ENCODE results near the gene REEP1. TPM values are rescaled to one million over a fixed set of nuclear protein-coding genes. Genes with fewer than 3 reads are reported as not detected.

Gene REEP1
- polyA plus RNA-seq, 1 donor (not counting 4 experiments of a cell fraction or from before 2014, with no cell fraction given), result 0.30 TPM

DNA sequence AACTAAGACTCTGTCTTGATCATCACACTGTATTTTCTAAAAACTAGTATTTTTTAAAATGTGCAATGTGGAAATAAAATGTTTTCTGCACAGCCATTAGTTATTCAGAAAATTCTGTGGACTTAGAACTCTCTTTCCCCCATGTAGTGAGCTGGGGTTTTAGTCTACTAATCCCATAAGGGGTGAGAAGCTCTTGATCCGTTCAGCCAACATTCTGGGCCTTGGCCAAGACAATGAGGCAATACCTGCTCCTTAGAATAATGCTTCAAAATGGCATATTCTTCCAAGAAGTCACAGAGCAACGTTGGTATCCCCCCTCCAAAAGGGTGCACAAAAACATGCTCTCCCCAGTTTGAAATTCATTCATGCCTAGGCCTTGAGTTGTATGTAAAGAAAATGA, 4.0 kb downstream of the REEP1 start:
- no peaks in the 10 kb centered on the region for H3K9me1 ChIP-seq (ENCODE audit: control insufficient read depth, extremely low read depth, insufficient read depth, low read length)
- no peaks in the 10 kb centered on the region for H4K20me1 ChIP-seq (ENCODE audit: control insufficient read depth, extremely low read depth, insufficient read depth, low read length)
- no peak overlapping the region for H3K27ac ChIP-seq (ENCODE audit: control insufficient read depth, insufficient read depth, low read length)
- no peak overlapping the region for H3K9ac ChIP-seq (ENCODE audit: control insufficient read depth, extremely low read depth, insufficient read depth, low read length)
- H3K36me3 ChIP-seq (ENCODE audit: control insufficient read depth in 2 of 2, extremely low read depth in 1 of 2, insufficient read depth in 2 of 2, low read length in 2 of 2), result no peaks in the 10 kb centered on the region
- no peaks in the 10 kb centered on the region for H3K9me3 ChIP-seq (ENCODE audit: control insufficient read depth, low read depth, low read length)
- no peaks in the 10 kb centered on the region for H3K79me2 ChIP-seq (ENCODE audit: control insufficient read depth, insufficient read depth, low read length)
- FAIRE-seq (no peak), DNase-seq (ENCODE audit: low read depth, low spot score) (no peak)
- no peak overlapping the region for H2AFZ ChIP-seq (ENCODE audit: control insufficient read depth, low read length)
- TF ChIP-seq EZH2 (IDR thresholded peaks at IDR 0.05; ENCODE audit: low read length), result no peak
- TF ChIP-seq, protein P1, sequence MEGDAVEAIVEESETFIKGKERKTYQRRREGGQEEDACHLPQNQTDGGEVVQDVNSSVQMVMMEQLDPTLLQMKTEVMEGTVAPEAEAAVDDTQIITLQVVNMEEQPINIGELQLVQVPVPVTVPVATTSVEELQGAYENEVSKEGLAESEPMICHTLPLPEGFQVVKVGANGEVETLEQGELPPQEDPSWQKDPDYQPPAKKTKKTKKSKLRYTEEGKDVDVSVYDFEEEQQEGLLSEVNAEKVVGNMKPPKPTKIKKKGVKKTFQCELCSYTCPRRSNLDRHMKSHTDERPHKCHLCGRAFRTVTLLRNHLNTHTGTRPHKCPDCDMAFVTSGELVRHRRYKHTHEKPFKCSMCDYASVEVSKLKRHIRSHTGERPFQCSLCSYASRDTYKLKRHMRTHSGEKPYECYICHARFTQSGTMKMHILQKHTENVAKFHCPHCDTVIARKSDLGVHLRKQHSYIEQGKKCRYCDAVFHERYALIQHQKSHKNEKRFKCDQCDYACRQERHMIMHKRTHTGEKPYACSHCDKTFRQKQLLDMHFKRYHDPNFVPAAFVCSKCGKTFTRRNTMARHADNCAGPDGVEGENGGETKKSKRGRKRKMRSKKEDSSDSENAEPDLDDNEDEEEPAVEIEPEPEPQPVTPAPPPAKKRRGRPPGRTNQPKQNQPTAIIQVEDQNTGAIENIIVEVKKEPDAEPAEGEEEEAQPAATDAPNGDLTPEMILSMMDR (optimal IDR thresholded peaks at IDR 0.05 in 1 of 3, IDR thresholded peaks at IDR 0.05 in 1 of 3, conservative IDR thresholded peaks at IDR 0.05 in 1 of 3; ENCODE audit: extremely low read depth in 1 of 3, insufficient read depth in 2 of 3, low read length in 3 of 3), result no peak
- H3K4me3 ChIP-seq (ENCODE audit: control insufficient read depth in 2 of 3, extremely low read depth in 1 of 3, insufficient read depth in 2 of 3, low read depth in 1 of 3, low read length in 3 of 3), result no peak overlapping the region
- no peak overlapping the region for H3K4me2 ChIP-seq (ENCODE audit: control insufficient read depth, extremely low read depth, insufficient read depth, low read depth, low read length)
- peaks cover 9% of the 10 kb centered on the region for H3K4me1 ChIP-seq (ENCODE audit: control insufficient read depth, extremely low read depth, insufficient read depth, low read length)
- peaks cover 38% of the 10 kb centered on the region for H3K27me3 ChIP-seq (ENCODE audit: control insufficient read depth, extremely low read depth, insufficient read depth, low read length)
- dilution Hi-C loops (cut with MboI; ENCODE audit: extremely low pct_ligation_motif_present, low sequenced_read_pairs), result no loop called here

DNA sequence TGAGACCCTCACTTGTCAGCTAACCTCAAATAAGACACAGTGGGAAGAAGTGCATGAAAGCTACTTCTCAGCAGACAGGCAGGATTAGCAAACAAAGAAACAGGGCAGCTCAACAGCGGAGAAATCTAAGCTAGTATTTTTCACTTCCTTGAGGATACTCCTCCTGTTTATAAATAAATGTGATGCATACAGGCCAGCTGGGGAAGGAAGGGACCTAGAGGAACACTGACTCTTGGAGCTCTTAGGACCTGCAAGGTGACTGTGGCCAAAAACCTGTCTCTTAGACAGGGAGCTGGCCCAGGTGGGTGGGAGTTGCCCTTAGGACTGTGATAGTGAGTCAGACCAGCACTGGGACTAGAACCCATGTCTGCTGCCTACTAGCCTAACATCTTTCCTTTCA, 4.8 kb downstream of the REEP1 start:
- Histone ChIP-seq H3K9me3 (ENCODE audit: control insufficient read depth, low read depth, low read length) (no peaks in the 10 kb centered on the region), H3K27me3 (ENCODE audit: control insufficient read depth, extremely low read depth, insufficient read depth, low read length) (peaks cover 31% of the 10 kb centered on the region), H2AFZ (ENCODE audit: control insufficient read depth, low read length) (no peak overlapping the region), H3K27ac (ENCODE audit: control insufficient read depth, insufficient read depth, low read length) (no peak overlapping the region), H3K9ac (ENCODE audit: control insufficient read depth, extremely low read depth, insufficient read depth, low read length) (no peak overlapping the region), H3K9me1 (ENCODE audit: control insufficient read depth, extremely low read depth, insufficient read depth, low read length) (no peaks in the 10 kb centered on the region), H3K36me3 (ENCODE audit: control insufficient read depth in 2 of 2, extremely low read depth in 1 of 2, insufficient read depth in 2 of 2, low read length in 2 of 2) (no peaks in the 10 kb centered on the region), H3K4me3 (ENCODE audit: control insufficient read depth in 2 of 3, extremely low read depth in 1 of 3, insufficient read depth in 2 of 3, low read depth in 1 of 3, low read length in 3 of 3) (no peak overlapping the region), H4K20me1 (ENCODE audit: control insufficient read depth, extremely low read depth, insufficient read depth, low read length) (no peaks in the 10 kb centered on the region), H3K79me2 (ENCODE audit: control insufficient read depth, insufficient read depth, low read length) (no peaks in the 10 kb centered on the region), H3K4me2 (ENCODE audit: control insufficient read depth, extremely low read depth, insufficient read depth, low read depth, low read length) (no peak overlapping the region), H3K4me1 (ENCODE audit: control insufficient read depth, extremely low read depth, insufficient read depth, low read length) (peaks cover 4% of the 10 kb centered on the region)
- no peak for TF ChIP-seq EZH2 (IDR thresholded peaks at IDR 0.05; ENCODE audit: low read length)
- TF ChIP-seq, protein P1 (optimal IDR thresholded peaks at IDR 0.05 in 1 of 3, IDR thresholded peaks at IDR 0.05 in 1 of 3, conservative IDR thresholded peaks at IDR 0.05 in 1 of 3; ENCODE audit: extremely low read depth in 1 of 3, insufficient read depth in 2 of 3, low read length in 3 of 3), result no peak
- dilution Hi-C loops (cut with MboI; ENCODE audit: extremely low pct_ligation_motif_present, low sequenced_read_pairs), result no loop called here
- FAIRE-seq (no peak), DNase-seq (ENCODE audit: low read depth, low spot score) (no peak)

Measured in keratinocyte (primary cell).